Measurements from ENCODE around the gene DAPK2.
"Not testable (repeated sequence)": the region's sequence is repeated elsewhere in the genome, so short reads cannot be mapped to it uniquely, and the experiment has no call there.

The DAPK2 gene

DNA sequence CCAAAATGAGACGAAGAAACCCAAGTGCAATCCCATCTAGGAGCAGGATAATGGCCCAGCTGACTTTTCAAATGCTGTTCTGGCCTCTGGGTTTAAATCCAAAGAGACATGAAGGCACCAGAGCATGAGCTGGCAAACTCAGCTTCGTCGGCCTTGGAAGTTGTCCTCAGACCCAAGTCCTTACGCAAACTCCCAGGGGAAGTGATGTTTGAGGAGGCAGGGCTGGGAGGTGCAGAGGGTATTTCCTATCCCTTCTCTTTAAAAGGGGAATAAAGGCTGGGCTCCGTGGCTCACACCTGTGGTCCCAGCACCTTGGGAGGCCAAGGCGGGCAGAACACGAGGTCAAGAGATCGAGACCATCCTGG, 143.6 kb downstream of the DAPK2 start:
- H3K14ac ChIP-seq (ENCODE audit: low read length in 2 of 2) = no peak overlapping the region
- H4K8ac ChIP-seq (ENCODE audit: low read length) = no peak overlapping the region
- DNase-seq = no peak
- H3K27ac ChIP-seq (ENCODE audit: low read length, poor library complexity, severe bottlenecking) = no peak overlapping the region
- H3K36me3 ChIP-seq (ENCODE audit: control insufficient read depth in 1 of 2, insufficient read depth in 2 of 2, low read depth in 1 of 2, low read length in 2 of 2) = peaks cover 0 to under 1% of the 10 kb centered on the region in 2 experiments
- H2BK5ac ChIP-seq (ENCODE audit: low read depth, low read length, poor library complexity, severe bottlenecking) = no peak overlapping the region
- no peak overlapping the region for H3K4ac ChIP-seq (ENCODE audit: low read depth in 1 of 2, low read length in 2 of 2)
- H3K4me1 ChIP-seq (ENCODE audit: control insufficient read depth, insufficient read depth, low read depth, low read length) = no peaks in the 10 kb centered on the region
- whole genome bisulfite sequencing = 87% methylated on average over 8 of the region's 8 CpGs
- no peaks in the 10 kb centered on the region for H3K79me1 ChIP-seq (replicated peaks; ENCODE audit: low read length, poor library complexity, severe bottlenecking)
- H3K27me3 ChIP-seq (ENCODE audit: control insufficient read depth in 1 of 2, insufficient read depth in 1 of 2, low read length in 2 of 2) = peaks cover 0 to 6% of the 10 kb centered on the region in 2 experiments
- no peak overlapping the region for H3K23ac ChIP-seq (ENCODE audit: low read length in 2 of 2)
- H3K4me2 ChIP-seq (ENCODE audit: low read length, poor library complexity, severe bottlenecking) = no peak overlapping the region
- no peak overlapping the region for H3K18ac ChIP-seq (ENCODE audit: low read depth in 1 of 2, low read length in 2 of 2)
- H3K9ac ChIP-seq (ENCODE audit: low read length) = no peak overlapping the region
- no peak overlapping the region for H2AK5ac ChIP-seq (ENCODE audit: low read length, severe bottlenecking)
- H2BK12ac ChIP-seq (ENCODE audit: low read length in 2 of 2) = no peak overlapping the region
- H3K9me3 ChIP-seq (ENCODE audit: control insufficient read depth, low read length) = no peaks in the 10 kb centered on the region
- H4K91ac ChIP-seq (ENCODE audit: low read length) = no peak overlapping the region
- H2AFZ ChIP-seq (ENCODE audit: low read depth, low read length) = no peak overlapping the region
- H3K4me3 ChIP-seq (ENCODE audit: insufficient read depth in 1 of 2, low read depth in 1 of 2, low read length in 2 of 2) = no peak overlapping the region
- no peak overlapping the region for H2BK15ac ChIP-seq (ENCODE audit: low read depth, poor library complexity, severe bottlenecking)
- no peak overlapping the region for H2BK120ac ChIP-seq (ENCODE audit: low read depth, low read length)

DNA sequence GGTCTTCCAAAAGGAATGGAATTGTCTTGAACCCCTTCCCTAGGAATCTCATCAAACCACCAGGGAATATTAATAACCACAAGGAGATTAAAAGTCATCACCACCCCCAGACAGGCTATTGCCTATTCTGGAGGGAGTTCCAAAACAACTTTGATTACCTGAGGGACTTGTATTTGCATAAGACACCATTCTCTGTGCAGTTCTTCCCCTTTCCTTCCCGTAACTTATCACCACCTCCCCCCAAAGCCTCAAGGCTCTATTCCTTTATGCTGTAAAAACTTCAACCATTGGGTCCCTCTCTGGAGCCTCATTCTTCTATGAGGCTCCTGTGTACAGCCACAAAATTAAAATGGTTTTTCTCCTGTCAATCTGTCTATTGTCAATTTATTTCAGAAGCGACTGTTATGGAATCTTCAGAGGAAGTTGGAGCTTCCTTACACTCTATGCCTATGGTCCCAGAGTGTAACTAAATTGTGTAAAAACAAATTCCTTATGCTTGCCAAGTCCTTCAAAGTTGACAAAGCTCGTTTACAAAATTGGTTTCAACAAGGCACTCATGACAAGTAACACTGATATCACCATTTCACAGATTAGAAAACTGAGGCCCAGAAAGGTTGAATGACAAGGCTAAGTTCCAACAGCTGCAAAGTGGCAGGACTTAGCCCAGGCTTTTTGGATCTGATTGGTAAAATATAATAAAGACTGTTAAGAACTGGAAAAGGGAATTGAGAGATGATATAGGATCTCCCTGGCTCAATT, 144.2 kb downstream of the DAPK2 start:
- no peak for DNase-seq
- peaks cover 0 to 6% of the 10 kb centered on the region in 2 experiments for H3K27me3 ChIP-seq (ENCODE audit: control insufficient read depth in 1 of 2, insufficient read depth in 1 of 2, low read length in 2 of 2)

DNA sequence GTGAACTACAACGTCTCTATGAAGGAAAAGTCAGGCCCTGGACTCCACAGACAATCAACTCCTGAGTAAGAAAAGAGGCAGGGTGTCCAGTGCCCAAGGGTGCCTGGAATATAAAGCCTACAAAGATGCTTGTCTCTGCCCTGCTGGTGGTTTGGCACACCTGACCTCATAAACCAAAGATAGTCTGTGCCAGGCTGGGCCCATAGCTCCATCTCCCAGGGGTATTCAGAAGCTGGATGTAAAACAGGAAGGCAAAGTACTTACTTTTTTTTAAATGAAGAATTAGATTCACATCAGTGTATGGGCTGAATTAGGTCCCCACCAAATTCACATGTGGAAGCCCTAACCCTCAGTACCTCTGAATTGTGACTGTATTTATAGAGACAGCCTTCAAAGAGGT, 146.0 kb downstream of the DAPK2 start:
- H2AK5ac ChIP-seq (ENCODE audit: low read length, severe bottlenecking) = no peak overlapping the region
- 77% methylated on average over 1 of the region's 1 CpG for WGBS
- no peaks in the 10 kb centered on the region for H3K36me3 ChIP-seq (ENCODE audit: control insufficient read depth in 1 of 2, insufficient read depth in 2 of 2, low read depth in 1 of 2, low read length in 2 of 2)
- H2BK12ac ChIP-seq (ENCODE audit: low read length in 2 of 2) = no peak overlapping the region
- no peak overlapping the region for H3K14ac ChIP-seq (ENCODE audit: low read length in 2 of 2)
- no peak overlapping the region for H3K4ac ChIP-seq (ENCODE audit: low read depth in 1 of 2, low read length in 2 of 2)
- no peak overlapping the region for H3K18ac ChIP-seq (ENCODE audit: low read depth in 1 of 2, low read length in 2 of 2)
- H2BK120ac ChIP-seq (ENCODE audit: low read depth, low read length) = no peak overlapping the region
- no peaks in the 10 kb centered on the region for H3K9me3 ChIP-seq (ENCODE audit: control insufficient read depth, low read length)
- no peak overlapping the region for H4K91ac ChIP-seq (ENCODE audit: low read length)
- no peak overlapping the region for H2BK15ac ChIP-seq (ENCODE audit: low read depth, poor library complexity, severe bottlenecking)
- H3K27me3 ChIP-seq (ENCODE audit: control insufficient read depth in 1 of 2, insufficient read depth in 1 of 2, low read length in 2 of 2) = peaks cover 0 to 6% of the 10 kb centered on the region in 2 experiments
- no peak overlapping the region for H3K23ac ChIP-seq (ENCODE audit: low read length in 2 of 2)
- H3K27ac ChIP-seq (ENCODE audit: low read length, poor library complexity, severe bottlenecking) = no peak overlapping the region
- no peak overlapping the region for H2AFZ ChIP-seq (ENCODE audit: low read depth, low read length)
- H2BK5ac ChIP-seq (ENCODE audit: low read depth, low read length, poor library complexity, severe bottlenecking) = no peak overlapping the region
- H3K4me2 ChIP-seq (ENCODE audit: low read length, poor library complexity, severe bottlenecking) = no peak overlapping the region
- no peak overlapping the region for H3K9ac ChIP-seq (ENCODE audit: low read length)
- no peak for DNase-seq
- peaks cover 15% of the 10 kb centered on the region for H3K4me1 ChIP-seq (ENCODE audit: control insufficient read depth, insufficient read depth, low read depth, low read length)
- no peaks in the 10 kb centered on the region for H3K79me1 ChIP-seq (replicated peaks; ENCODE audit: low read length, poor library complexity, severe bottlenecking)
- no peak overlapping the region for H4K8ac ChIP-seq (ENCODE audit: low read length)
- H3K4me3 ChIP-seq (ENCODE audit: insufficient read depth in 1 of 2, low read depth in 1 of 2, low read length in 2 of 2) = no peak overlapping the region

More for the DNA sequence above, 144.2 kb downstream of the DAPK2 start:
- Histone ChIP-seq H2AFZ (ENCODE audit: low read depth, low read length) (no peak overlapping the region), H2BK5ac (ENCODE audit: low read depth, low read length, poor library complexity, severe bottlenecking) (no peak overlapping the region), H3K4me1 (ENCODE audit: control insufficient read depth, insufficient read depth, low read depth, low read length) (peaks cover 3% of the 10 kb centered on the region), H2BK15ac (ENCODE audit: low read depth, poor library complexity, severe bottlenecking) (no peak overlapping the region), H3K14ac (ENCODE audit: low read length in 2 of 2) (no peak overlapping the region), H3K4ac (ENCODE audit: low read depth in 1 of 2, low read length in 2 of 2) (no peak overlapping the region), H4K91ac (ENCODE audit: low read length) (no peak overlapping the region), H3K4me2 (ENCODE audit: low read length, poor library complexity, severe bottlenecking) (no peak overlapping the region), H3K18ac (ENCODE audit: low read depth in 1 of 2, low read length in 2 of 2) (no peak overlapping the region), H3K23ac (ENCODE audit: low read length in 2 of 2) (no peak overlapping the region), H2BK120ac (ENCODE audit: low read depth, low read length) (no peak overlapping the region), H3K27ac (ENCODE audit: low read length, poor library complexity, severe bottlenecking) (no peak overlapping the region), H3K36me3 (ENCODE audit: control insufficient read depth in 1 of 2, insufficient read depth in 2 of 2, low read depth in 1 of 2, low read length in 2 of 2) (no peaks in the 10 kb centered on the region), H3K9me3 (ENCODE audit: control insufficient read depth, low read length) (no peaks in the 10 kb centered on the region), H2AK5ac (ENCODE audit: low read length, severe bottlenecking) (no peak overlapping the region), H3K9ac (ENCODE audit: low read length) (no peak overlapping the region), H2BK12ac (ENCODE audit: low read length in 2 of 2) (no peak overlapping the region), H3K79me1 (replicated peaks; ENCODE audit: low read length, poor library complexity, severe bottlenecking) (no peaks in the 10 kb centered on the region), H3K4me3 (ENCODE audit: insufficient read depth in 1 of 2, low read depth in 1 of 2, low read length in 2 of 2) (no peak overlapping the region), H4K8ac (ENCODE audit: low read length) (no peak overlapping the region)
- WGBS = 86% methylated on average over 3 of the region's 3 CpGs

DNA sequence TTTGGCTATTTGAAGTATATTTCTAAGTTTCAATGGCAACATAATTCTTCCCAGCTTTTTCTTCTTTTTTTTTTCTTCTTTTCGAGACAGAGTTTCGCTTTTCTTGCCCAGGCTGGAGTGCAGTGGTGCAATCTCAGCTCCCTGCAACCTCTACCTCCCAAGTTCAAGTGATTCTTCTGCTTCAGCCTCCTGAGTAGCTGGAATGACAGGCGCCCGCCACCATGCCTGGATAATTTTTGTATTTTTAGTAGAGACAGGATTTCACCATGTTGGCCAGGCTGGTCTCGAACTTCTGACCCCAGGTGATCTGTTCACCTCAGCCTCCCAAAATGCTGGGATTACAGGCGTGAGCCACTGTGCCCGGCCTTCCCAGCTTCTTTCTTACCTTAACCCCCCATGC, 146.7 kb downstream of the DAPK2 start:
- H3K23ac ChIP-seq (ENCODE audit: low read length in 2 of 2); H2BK12ac ChIP-seq (ENCODE audit: low read length in 2 of 2); H2BK15ac ChIP-seq (ENCODE audit: low read depth, poor library complexity, severe bottlenecking); DNase-seq; H4K91ac ChIP-seq (ENCODE audit: low read length); H2BK5ac ChIP-seq (ENCODE audit: low read depth, low read length, poor library complexity, severe bottlenecking); H3K79me1 ChIP-seq (replicated peaks; ENCODE audit: low read length, poor library complexity, severe bottlenecking); H3K27ac ChIP-seq (ENCODE audit: low read length, poor library complexity, severe bottlenecking); H2AK5ac ChIP-seq (ENCODE audit: low read length, severe bottlenecking); H3K18ac ChIP-seq (ENCODE audit: low read depth in 1 of 2, low read length in 2 of 2); H3K9me3 ChIP-seq (ENCODE audit: control insufficient read depth, low read length); H2AFZ ChIP-seq (ENCODE audit: low read depth, low read length); H3K4me2 ChIP-seq (ENCODE audit: low read length, poor library complexity, severe bottlenecking); H4K8ac ChIP-seq (ENCODE audit: low read length); H3K14ac ChIP-seq (ENCODE audit: low read length in 2 of 2); H2BK120ac ChIP-seq (ENCODE audit: low read depth, low read length); H3K4me3 ChIP-seq (ENCODE audit: insufficient read depth in 1 of 2, low read depth in 1 of 2, low read length in 2 of 2); H3K27me3 ChIP-seq (ENCODE audit: control insufficient read depth in 1 of 2, insufficient read depth in 1 of 2, low read length in 2 of 2); H3K4ac ChIP-seq (ENCODE audit: low read depth in 1 of 2, low read length in 2 of 2); H3K36me3 ChIP-seq (ENCODE audit: control insufficient read depth in 1 of 2, insufficient read depth in 2 of 2, low read depth in 1 of 2, low read length in 2 of 2); H3K9ac ChIP-seq (ENCODE audit: low read length): not testable (repeated sequence)
- H3K4me1 ChIP-seq (ENCODE audit: control insufficient read depth, insufficient read depth, low read depth, low read length) = peaks cover 15% of the 10 kb centered on the region
- WGBS = 83% methylated on average over 3 of the region's 7 CpGs
